IPS-18c (cell line): Measurements from ENCODE around the gene FRMPD1.

Experiments used
- H3K4me3 ChIP-seq: 2 replicates; pipeline ENCODE4 v1.7.0; 2013; ENCODE audit warnings: low read depth, mild to moderate bottlenecking, low read length, moderate library complexity; ENCODE audit not compliant: insufficient read depth
- H3K9me3 ChIP-seq: one replicate; pipeline ENCODE4 v1.6.1; 2013; ENCODE audit warnings: mild to moderate bottlenecking, low read length, moderate library complexity; ENCODE audit not compliant: control insufficient read depth, insufficient read depth

The FRMPD1 gene

DNA sequence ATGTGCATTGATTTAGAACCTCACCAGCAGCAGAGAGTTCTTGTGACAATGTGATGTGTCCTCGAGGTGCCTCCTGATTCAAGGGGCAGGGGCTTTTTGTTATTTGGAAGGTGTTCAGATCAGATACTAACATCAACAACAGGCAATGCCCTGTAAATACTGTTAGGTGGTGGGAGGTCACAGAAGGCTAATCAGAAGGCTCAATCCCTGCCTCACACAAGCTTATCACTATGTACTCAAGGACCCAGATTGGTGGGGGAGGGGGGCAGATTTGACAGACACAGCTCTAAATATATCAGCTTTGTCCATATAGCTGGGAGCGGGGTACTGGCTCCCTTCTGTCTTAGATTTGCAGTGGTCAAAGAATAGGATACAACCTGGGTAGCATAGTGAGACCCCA is 2.6 kb downstream of the FRMPD1 start:
- peaks cover 2% of the 10 kb centered on the region for H3K9me3 ChIP-seq
- H3K4me3 ChIP-seq: no peak overlapping the region

DNA sequence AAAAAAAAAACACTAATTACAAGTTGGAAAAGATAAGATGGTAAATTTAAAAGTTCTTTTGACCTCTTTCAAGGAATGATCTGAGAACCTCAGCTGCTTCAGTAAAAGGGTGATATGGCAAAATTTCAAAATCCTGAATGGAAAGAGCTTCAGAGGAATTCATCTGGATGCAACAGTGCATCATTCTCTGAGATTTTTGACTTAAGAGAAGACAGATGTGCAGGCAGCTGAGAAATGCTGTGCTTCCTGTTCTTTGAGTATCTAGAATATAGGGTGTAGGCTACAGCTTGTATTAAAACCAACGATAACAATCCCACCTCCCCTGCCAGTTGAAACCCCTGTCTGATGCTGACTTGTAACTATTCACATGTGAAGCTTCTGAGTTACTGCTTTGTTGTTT is 6.2 kb downstream of the FRMPD1 start:
- Histone ChIP-seq H3K4me3 (no peak overlapping the region), H3K9me3 (no peaks in the 10 kb centered on the region)

DNA sequence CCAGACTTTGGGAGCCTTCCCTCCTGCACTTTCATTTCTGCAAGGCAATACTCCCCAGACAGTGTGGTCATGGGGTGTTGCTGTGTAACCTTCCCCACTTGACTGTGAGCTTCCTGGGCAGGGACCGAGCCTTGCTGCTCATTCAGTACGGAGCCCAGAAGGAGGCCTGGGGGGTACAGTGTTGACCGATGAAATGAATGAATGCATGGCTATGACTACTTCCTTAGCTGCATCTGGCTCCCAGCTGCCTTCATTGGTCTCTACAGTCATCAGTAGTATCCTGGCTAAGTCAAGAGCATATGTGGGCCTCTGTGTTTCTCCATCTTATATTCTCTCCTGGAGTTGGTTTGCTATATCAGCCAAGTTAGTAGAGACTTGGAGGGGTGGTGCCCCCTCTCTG is 9.9 kb downstream of the FRMPD1 start:
- Histone ChIP-seq H3K9me3 (no peaks in the 10 kb centered on the region), H3K4me3 (no peak overlapping the region)

DNA sequence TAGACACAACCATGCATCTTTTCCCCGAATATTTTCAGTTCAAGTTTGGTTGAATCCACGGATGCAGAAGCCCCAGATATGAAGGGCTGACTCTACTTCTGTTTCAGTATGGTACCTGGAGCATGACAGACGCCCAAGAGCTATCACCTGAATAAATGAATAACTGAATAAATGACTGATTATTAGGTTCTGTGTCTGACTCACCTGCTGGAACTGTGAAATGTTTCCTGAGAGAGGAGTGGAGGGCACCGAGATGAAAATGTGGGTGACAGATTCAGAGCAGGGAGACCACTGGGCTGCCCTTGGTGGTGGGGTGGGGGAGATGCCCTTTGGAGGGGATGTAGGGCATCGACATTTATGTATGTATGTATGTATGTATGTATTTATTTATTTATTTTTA is 13.2 kb downstream of the FRMPD1 start:
- no peak overlapping the region for H3K4me3 ChIP-seq
- H3K9me3 ChIP-seq: no peaks in the 10 kb centered on the region

- Histone ChIP-seq H3K4me3 (no peak overlapping the region), H3K9me3 (no peaks in the 10 kb centered on the region)
These were observed 17.0 kb downstream of the FRMPD1 start for GRCh38 chr9:37667706-37668105.

- no peaks in the 10 kb centered on the region for H3K9me3 ChIP-seq
- H3K4me3 ChIP-seq: no peak overlapping the region
These were observed 17.4 kb downstream of the FRMPD1 start for GRCh38 chr9:37668116-37668601.

- Histone ChIP-seq H3K9me3 (no peaks in the 10 kb centered on the region), H3K4me3 (no peak overlapping the region)
These were observed 18.5 kb downstream of the FRMPD1 start for GRCh38 chr9:37669232-37669631.

- Histone ChIP-seq H3K9me3 (no peaks in the 10 kb centered on the region), H3K4me3 (no peak overlapping the region)
These were observed 24.9 kb downstream of the FRMPD1 start for GRCh38 chr9:37675661-37676060.

GRCh38 chr9:37676411-37676830 is 25.7 kb downstream of the FRMPD1 start:
- no peak overlapping the region for H3K4me3 ChIP-seq

GRCh38 chr9:37677435-37677834 is 26.7 kb downstream of the FRMPD1 start:
- H3K4me3 ChIP-seq: no peak overlapping the region
- no peaks in the 10 kb centered on the region for H3K9me3 ChIP-seq

More at GRCh38 chr9:37676411-37676830, 25.7 kb downstream of the FRMPD1 start:
- H3K9me3 ChIP-seq: no peaks in the 10 kb centered on the region

- Histone ChIP-seq H3K9me3 (no peaks in the 10 kb centered on the region), H3K4me3 (no peak overlapping the region)
These were observed 28.1 kb downstream of the FRMPD1 start for GRCh38 chr9:37678789-37679273.

- Histone ChIP-seq H3K9me3 (no peaks in the 10 kb centered on the region), H3K4me3 (no peak overlapping the region)
These were observed 29.1 kb downstream of the FRMPD1 start for GRCh38 chr9:37679649-37680402.

- H3K9me3 ChIP-seq: no peaks in the 10 kb centered on the region
- H3K4me3 ChIP-seq: no peak overlapping the region
These were observed 32.2 kb downstream of the FRMPD1 start for GRCh38 chr9:37682951-37683350.

DNA sequence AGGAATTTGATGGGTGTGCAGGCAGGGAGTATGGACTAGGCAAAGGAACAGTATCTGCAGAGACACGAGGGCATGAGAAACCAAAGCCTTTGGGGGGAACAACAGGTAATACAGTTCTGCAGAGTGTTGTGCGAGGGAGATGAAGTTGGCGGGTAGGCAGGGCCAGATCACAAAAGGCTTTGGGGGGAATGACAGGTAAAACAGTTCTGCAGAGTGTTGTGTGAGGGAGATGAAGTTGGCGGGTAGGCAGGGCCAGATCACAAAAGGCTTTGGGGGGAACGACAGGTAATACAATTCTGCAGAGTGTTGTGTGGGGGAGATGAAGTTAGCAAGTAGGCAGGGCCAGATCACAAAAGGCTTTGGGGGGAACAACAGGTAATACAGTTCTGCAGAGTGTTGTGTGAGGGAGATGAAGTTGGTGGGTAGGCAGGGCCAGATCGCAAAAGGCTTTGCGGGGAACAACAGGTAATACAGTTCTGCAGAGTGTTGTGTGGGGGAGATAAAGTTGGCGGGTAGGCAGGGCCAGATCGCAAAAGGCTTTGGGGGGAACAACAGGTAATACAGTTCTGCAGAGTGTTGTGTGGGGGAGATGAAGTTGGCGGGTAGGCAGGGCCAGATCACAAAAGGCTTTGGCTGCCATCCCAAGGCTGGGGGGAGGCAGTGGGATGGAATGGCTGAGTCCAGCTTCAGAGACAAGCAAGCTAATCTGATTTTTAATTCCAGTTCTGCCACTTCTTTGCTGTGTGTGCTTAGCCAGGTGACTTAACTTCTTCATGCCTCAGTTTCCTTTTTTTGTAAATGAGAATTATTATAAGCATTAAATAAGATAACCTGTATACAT is 33.0 kb downstream of the FRMPD1 start:
- no peak overlapping the region for H3K4me3 ChIP-seq
- H3K9me3 ChIP-seq: no peaks in the 10 kb centered on the region

DNA sequence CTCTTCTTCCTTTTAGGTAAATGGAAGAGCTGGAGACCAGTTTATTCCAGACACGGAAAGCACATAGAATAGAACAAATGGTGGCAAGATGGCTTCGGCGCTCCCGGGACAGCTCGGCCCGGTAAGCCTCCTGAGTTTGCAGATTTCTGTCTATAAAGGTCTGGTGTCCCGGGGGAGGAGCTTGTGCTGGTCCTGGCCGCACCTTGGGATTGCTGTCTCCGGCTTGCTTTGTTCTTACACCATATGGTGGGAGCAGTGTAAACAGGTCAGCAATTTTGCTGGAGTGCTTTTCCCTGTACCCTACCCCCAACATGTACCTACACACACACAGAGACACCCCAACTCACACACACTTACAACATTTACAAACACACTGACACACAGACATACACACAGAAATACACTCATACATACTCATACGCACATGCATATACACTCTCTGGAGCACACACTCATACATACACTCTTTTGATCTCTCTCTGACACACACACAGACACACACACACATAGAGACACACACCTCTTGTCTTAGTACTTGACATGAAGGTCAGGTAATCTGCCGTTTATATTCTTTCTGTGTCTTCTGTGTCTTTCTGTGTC is 42.0 kb downstream of the FRMPD1 start:
- no peaks in the 10 kb centered on the region for H3K9me3 ChIP-seq
- H3K4me3 ChIP-seq: no peak overlapping the region

GRCh38 chr9:37693260-37693659 is 42.5 kb downstream of the FRMPD1 start:
- Histone ChIP-seq H3K9me3 (no peaks in the 10 kb centered on the region), H3K4me3 (no peak overlapping the region)

DNA sequence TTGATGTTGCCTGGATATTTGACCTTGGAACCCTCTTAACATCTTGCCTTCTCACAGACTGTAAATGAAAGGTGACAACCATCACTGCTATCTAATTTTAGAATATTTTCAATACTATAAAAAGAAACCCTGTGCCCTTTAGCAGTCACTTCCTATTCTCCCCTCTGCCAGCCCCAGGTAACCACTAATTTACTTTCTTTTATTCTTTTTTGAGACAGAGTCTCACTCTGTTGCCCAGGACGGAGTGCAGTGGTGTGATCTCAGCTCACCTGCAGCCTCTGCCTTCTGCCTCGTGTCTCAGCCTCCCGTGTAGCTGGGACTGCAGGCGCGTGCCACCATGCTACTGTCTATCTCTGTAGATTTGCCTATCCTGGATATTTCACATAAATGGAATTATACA is 43.6 kb downstream of the FRMPD1 start:
- Histone ChIP-seq H3K4me3 (no peak overlapping the region), H3K9me3 (no peaks in the 10 kb centered on the region)

GRCh38 chr9:37696528-37696927 is 45.8 kb downstream of the FRMPD1 start:
- Histone ChIP-seq H3K4me3 (no peak overlapping the region), H3K9me3 (no peaks in the 10 kb centered on the region)
